HepG2 (cell line): ENCODE measurements around the gene ZNF853. TPM values are rescaled to one million over a fixed set of nuclear protein-coding genes. Genes with fewer than 3 reads are reported as not detected.

Experiments used
- AGO2 ChIP-seq: fragments of 200-400 bp; formaldehyde crosslinking; optimal IDR thresholded peaks from 2 replicates; pipeline ENCODE3; 2017; ENCODE audit warnings: mild to moderate bottlenecking, low read depth, low read length, moderate library complexity
- CEBPG ChIP-seq: IDR thresholded peaks from 2 replicates; pipeline ENCODE4 v1.6.1; 2016
- HCFC1 ChIP-seq: fragments of 150-350 bp; IDR thresholded peaks from 2 replicates; pipeline ENCODE4 v1.6.1; 2014; ENCODE audit warnings: low read depth, low read length
- MAF1 ChIP-seq: sonication (generic); formaldehyde crosslinking; IDR thresholded peaks from 2 replicates; pipeline ENCODE4 v1.5.0; 2020; ENCODE audit warnings: missing genetic modification reagents, borderline replicate concordance
- PITX1 ChIP-seq: sonication (generic); formaldehyde crosslinking; IDR thresholded peaks from 2 replicates; pipeline ENCODE4 v1.5.1; 2020; ENCODE audit warnings: mild to moderate bottlenecking, missing genetic modification reagents
- SRY ChIP-seq: sonication (generic); formaldehyde crosslinking; IDR thresholded peaks from 2 replicates; pipeline ENCODE4 v1.8.0; 2022; ENCODE audit warnings: mild to moderate bottlenecking, missing genetic modification reagents
- STAG1 ChIP-seq: sonication (generic); formaldehyde crosslinking; IDR thresholded peaks from 2 replicates; pipeline ENCODE4 v1.4.0; 2020; ENCODE audit warnings: missing genetic modification reagents
- XRCC5 ChIP-seq: fragments of 200-400 bp; formaldehyde crosslinking; optimal IDR thresholded peaks from 2 replicates; pipeline ENCODE3; 2017; ENCODE audit warnings: mild to moderate bottlenecking, low read length
- ZNF768 ChIP-seq: sonication (generic); formaldehyde crosslinking; IDR thresholded peaks from 2 replicates; pipeline ENCODE4 v1.4.0; 2020; ENCODE audit warnings: missing genetic modification reagents
- ZNF772 ChIP-seq: sonication (generic); formaldehyde crosslinking; IDR thresholded peaks from 2 replicates; pipeline ENCODE4 v1.5.0; 2020; ENCODE audit warnings: mild to moderate bottlenecking, missing genetic modification reagents
- polyA plus RNA-seq, 8 experiments: library from polyadenylated mRNA; depleted of rRNA in 3 of 8; stranded (reverse) in 7 of 8; unstranded in 1 of 8; fragments of >200 nt; fragmentation: Illumina TruSeq in 4 of 8; extraction: Trizol in 4 of 8; gene quantifications; 2 replicates each; pipeline versions ENCODE4 v1.2.1 to v1.2.3, GENCODE V29; 2011 to 2016; ENCODE audit warnings: low read depth in 4 of 8, missing spikeins in 1 of 8, mixed read lengths in 1 of 8; ENCODE audit not compliant: insufficient read depth in 1 of 8
- total RNA-seq, 5 experiments: library from RNA; depleted of rRNA; stranded (reverse); fragments of >200 nt; fragmentation: Illumina TruSeq; extraction: Trizol; gene quantifications; 2 replicates each; pipeline ENCODE4 v1.2.3, GENCODE V29; 2016; ENCODE audit warnings: low read depth in 1 of 5
- TF ChIP-seq, protein P1 (sequence below): sonication (generic); formaldehyde crosslinking; IDR thresholded peaks from 2 replicates; pipeline ENCODE4 v1.4.0; 2020; ENCODE audit warnings: missing genetic modification reagents, mild to moderate bottlenecking, borderline replicate concordance
- TF ChIP-seq, protein P2 (sequence below): fragments of 450-650 bp; IDR thresholded peaks from 2 replicates; pipeline ENCODE4 v1.6.1; 2017
- TF ChIP-seq, protein P3 (sequence below): sonication (generic); formaldehyde crosslinking; conservative IDR thresholded peaks from 2 replicates; pipeline ENCODE4 v1.8.0; 2022; ENCODE audit warnings: mild to moderate bottlenecking, moderate library complexity, missing genetic modification reagents
- TF ChIP-seq, protein P4 (sequence below): sonication (generic); formaldehyde crosslinking; IDR thresholded peaks from 2 replicates; pipeline ENCODE4 v1.4.0; 2020; ENCODE audit warnings: missing genetic modification reagents
- TF ChIP-seq, protein P5 (sequence below): sonication (generic); formaldehyde crosslinking; IDR thresholded peaks from 2 replicates; pipeline ENCODE4 v1.4.0; 2020; ENCODE audit warnings: missing genetic modification reagents
- TF ChIP-seq, protein P6 (sequence below): sonication (generic); formaldehyde crosslinking; IDR thresholded peaks from 2 replicates; pipeline ENCODE4 v1.5.1; 2020; ENCODE audit warnings: missing genetic modification reagents, mild to moderate bottlenecking, borderline replicate concordance

Gene ZNF853
- total and polyA plus RNA-seq, 2 of the 13 experiments (the other 11 are each of a cell fraction or from before 2014, with no cell fraction given) = 2.1 to 6.2 TPM

DNA sequence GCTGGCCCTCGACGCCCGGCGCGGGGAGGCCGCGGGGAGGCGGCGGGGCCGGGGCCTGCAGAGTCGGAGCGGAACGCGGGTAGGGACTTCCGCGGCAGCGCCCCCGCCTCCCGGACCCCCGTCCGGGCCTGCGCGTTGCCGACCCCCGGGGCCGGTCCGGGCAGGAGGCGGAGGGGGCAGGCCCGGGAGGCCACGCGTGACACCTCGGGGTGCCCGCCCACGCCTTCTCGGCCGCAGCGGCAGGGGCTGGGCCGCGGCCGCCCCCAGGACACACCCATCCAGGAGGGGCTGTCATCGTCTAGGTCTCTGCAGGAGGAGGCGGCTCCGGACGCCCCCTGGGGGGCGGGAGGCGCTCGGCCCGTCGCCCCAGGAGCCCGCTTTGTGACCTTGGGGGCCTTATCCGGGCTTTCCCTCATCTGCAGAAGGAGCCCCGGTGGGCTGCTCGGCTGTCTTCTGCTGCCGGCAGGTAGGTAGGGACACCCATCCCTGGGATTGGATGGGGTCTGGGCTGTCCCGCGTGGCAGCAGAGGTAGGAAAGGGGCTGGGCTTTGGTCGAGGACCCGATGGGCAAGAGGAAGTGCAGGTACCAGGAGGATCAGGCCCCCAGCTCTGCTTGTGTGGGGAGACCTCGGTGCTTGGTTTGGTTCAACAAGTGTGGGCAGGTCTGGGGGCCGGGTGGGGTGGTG lies 22.3 kb downstream of the ZNF853 start (continued):
- TF ChIP-seq ZNF772 (CRISPR knock-in tag) (peak; percentile 22; the same call in 1 of the 2 replicates), MAF1 (no peak), HCFC1 (no peak), AGO2 (peak; percentile 34), CEBPG (CRISPR knock-in tag) (no peak), XRCC5 (peak; percentile 75), ZNF768 (peak; percentile 23; the same call in 1 of the 2 replicates), STAG1 (CRISPR knock-in tag) (peak; percentile 46), SRY (CRISPR knock-in tag) (no peak), PITX1 (0 out of 2 replicates have a peak, but pooled peaks have one; percentile 26)
- TF ChIP-seq, protein P1, sequence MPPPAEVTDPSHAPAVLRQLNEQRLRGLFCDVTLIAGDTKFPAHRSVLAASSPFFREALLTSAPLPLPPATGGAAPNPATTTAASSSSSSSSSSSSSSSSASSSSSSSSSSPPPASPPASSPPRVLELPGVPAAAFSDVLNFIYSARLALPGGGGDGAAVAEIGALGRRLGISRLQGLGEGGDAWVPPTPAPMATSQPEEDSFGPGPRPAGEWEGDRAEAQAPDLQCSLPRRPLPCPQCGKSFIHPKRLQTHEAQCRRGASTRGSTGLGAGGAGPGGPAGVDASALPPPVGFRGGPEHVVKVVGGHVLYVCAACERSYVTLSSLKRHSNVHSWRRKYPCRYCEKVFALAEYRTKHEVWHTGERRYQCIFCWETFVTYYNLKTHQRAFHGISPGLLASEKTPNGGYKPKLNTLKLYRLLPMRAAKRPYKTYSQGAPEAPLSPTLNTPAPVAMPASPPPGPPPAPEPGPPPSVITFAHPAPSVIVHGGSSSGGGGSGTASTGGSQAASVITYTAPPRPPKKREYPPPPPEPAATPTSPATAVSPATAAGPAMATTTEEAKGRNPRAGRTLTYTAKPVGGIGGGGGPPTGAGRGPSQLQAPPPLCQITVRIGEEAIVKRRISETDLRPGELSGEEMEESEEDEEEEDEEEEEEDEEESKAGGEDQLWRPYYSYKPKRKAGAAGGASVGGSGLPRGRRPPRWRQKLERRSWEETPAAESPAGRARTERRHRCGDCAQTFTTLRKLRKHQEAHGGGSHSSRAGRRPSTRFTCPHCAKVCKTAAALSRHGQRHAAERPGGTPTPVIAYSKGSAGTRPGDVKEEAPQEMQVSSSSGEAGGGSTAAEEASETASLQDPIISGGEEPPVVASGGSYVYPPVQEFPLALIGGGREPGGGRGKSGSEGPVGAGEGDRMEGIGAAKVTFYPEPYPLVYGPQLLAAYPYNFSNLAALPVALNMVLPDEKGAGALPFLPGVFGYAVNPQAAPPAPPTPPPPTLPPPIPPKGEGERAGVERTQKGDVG (CRISPR knock-in tag) = no peak
- TF ChIP-seq, protein P2, sequence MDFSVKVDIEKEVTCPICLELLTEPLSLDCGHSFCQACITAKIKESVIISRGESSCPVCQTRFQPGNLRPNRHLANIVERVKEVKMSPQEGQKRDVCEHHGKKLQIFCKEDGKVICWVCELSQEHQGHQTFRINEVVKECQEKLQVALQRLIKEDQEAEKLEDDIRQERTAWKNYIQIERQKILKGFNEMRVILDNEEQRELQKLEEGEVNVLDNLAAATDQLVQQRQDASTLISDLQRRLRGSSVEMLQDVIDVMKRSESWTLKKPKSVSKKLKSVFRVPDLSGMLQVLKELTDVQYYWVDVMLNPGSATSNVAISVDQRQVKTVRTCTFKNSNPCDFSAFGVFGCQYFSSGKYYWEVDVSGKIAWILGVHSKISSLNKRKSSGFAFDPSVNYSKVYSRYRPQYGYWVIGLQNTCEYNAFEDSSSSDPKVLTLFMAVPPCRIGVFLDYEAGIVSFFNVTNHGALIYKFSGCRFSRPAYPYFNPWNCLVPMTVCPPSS = no peak
- TF ChIP-seq, protein P3, sequence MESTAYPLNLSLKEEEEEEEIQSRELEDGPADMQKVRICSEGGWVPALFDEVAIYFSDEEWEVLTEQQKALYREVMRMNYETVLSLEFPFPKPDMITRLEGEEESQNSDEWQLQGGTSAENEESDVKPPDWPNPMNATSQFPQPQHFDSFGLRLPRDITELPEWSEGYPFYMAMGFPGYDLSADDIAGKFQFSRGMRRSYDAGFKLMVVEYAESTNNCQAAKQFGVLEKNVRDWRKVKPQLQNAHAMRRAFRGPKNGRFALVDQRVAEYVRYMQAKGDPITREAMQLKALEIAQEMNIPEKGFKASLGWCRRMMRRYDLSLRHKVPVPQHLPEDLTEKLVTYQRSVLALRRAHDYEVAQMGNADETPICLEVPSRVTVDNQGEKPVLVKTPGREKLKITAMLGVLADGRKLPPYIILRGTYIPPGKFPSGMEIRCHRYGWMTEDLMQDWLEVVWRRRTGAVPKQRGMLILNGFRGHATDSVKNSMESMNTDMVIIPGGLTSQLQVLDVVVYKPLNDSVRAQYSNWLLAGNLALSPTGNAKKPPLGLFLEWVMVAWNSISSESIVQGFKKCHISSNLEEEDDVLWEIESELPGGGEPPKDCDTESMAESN (CRISPR knock-in tag) = 0 out of 2 replicates have a peak, but pooled peaks have one; percentile 28
- TF ChIP-seq, protein P4, sequence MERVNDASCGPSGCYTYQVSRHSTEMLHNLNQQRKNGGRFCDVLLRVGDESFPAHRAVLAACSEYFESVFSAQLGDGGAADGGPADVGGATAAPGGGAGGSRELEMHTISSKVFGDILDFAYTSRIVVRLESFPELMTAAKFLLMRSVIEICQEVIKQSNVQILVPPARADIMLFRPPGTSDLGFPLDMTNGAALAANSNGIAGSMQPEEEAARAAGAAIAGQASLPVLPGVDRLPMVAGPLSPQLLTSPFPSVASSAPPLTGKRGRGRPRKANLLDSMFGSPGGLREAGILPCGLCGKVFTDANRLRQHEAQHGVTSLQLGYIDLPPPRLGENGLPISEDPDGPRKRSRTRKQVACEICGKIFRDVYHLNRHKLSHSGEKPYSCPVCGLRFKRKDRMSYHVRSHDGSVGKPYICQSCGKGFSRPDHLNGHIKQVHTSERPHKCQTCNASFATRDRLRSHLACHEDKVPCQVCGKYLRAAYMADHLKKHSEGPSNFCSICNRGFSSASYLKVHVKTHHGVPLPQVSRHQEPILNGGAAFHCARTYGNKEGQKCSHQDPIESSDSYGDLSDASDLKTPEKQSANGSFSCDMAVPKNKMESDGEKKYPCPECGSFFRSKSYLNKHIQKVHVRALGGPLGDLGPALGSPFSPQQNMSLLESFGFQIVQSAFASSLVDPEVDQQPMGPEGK = peak; percentile 87
- TF ChIP-seq, protein P5, sequence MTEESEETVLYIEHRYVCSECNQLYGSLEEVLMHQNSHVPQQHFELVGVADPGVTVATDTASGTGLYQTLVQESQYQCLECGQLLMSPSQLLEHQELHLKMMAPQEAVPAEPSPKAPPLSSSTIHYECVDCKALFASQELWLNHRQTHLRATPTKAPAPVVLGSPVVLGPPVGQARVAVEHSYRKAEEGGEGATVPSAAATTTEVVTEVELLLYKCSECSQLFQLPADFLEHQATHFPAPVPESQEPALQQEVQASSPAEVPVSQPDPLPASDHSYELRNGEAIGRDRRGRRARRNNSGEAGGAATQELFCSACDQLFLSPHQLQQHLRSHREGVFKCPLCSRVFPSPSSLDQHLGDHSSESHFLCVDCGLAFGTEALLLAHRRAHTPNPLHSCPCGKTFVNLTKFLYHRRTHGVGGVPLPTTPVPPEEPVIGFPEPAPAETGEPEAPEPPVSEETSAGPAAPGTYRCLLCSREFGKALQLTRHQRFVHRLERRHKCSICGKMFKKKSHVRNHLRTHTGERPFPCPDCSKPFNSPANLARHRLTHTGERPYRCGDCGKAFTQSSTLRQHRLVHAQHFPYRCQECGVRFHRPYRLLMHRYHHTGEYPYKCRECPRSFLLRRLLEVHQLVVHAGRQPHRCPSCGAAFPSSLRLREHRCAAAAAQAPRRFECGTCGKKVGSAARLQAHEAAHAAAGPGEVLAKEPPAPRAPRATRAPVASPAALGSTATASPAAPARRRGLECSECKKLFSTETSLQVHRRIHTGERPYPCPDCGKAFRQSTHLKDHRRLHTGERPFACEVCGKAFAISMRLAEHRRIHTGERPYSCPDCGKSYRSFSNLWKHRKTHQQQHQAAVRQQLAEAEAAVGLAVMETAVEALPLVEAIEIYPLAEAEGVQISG = peak; percentile 68
- TF ChIP-seq, protein P6, sequence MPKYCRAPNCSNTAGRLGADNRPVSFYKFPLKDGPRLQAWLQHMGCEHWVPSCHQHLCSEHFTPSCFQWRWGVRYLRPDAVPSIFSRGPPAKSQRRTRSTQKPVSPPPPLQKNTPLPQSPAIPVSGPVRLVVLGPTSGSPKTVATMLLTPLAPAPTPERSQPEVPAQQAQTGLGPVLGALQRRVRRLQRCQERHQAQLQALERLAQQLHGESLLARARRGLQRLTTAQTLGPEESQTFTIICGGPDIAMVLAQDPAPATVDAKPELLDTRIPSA (CRISPR knock-in tag) = no peak
